Natural killer cell (primary cell): ENCODE data around the gene PGF. TPM values are rescaled to one million over a fixed set of nuclear protein-coding genes. Genes with fewer than 3 reads are reported as not detected.

Experiments used
- ATAC-seq, 3 donors: fragments of 150-1000 bp in 2 of 3; fragments of 200-7000 bp in 1 of 3; cut with Tn5 transposase; 1 replicate in 1 of 3; 2 replicates in 2 of 3; pipeline ENCODE4 v1.10.0; 2021; ENCODE audit warnings: mild to moderate bottlenecking in 2 of 3, moderate library complexity in 2 of 3
- DNase-seq, 2 donors: peaks; one replicate each; pipeline versions ENCODE4 v3.0.0 to v3.0.0-alpha.2; 2013 to 2021; ENCODE audit warnings: mixed read lengths in 1 of 2
- H3K27ac ChIP-seq: one replicate; pipeline ENCODE4 v1.5.1; 2013; ENCODE audit warnings: mild to moderate bottlenecking, low read length
- H3K27me3 ChIP-seq: one replicate; pipeline ENCODE4 v1.6.1; 2013; ENCODE audit warnings: low read length; ENCODE audit not compliant: control insufficient read depth, insufficient read depth
- H3K36me3 ChIP-seq: one replicate; pipeline ENCODE4 v1.6.1; 2013; ENCODE audit warnings: low read length; ENCODE audit not compliant: control insufficient read depth, insufficient read depth
- H3K4me1 ChIP-seq: one replicate; pipeline ENCODE4 v1.6.1; 2013; ENCODE audit warnings: low read length; ENCODE audit not compliant: control insufficient read depth, insufficient read depth
- H3K4me3 ChIP-seq: one replicate; pipeline ENCODE4 v1.5.1; 2013; ENCODE audit warnings: low read length
- H3K9me3 ChIP-seq: one replicate; pipeline ENCODE4 v1.6.1; 2013; ENCODE audit warnings: low read length; ENCODE audit not compliant: control insufficient read depth, insufficient read depth
- H3K27ac Mint-ChIP-seq, 2 donors: one replicate each; pipeline ENCODE4 v1.8.0; 2022; ENCODE audit warnings: mild to moderate bottlenecking in 2 of 2, mixed read lengths in 2 of 2, moderate library complexity in 1 of 2
- H3K27me3 Mint-ChIP-seq, 2 donors: one replicate each; pipeline ENCODE4 v1.8.0; 2022; ENCODE audit warnings: low read depth in 2 of 2, mixed read lengths in 2 of 2
- H3K36me3 Mint-ChIP-seq: one replicate; pipeline ENCODE4 v1.8.0; 2022; ENCODE audit warnings: mixed read lengths
- H3K4me1 Mint-ChIP-seq, 2 donors: one replicate each; pipeline ENCODE4 v1.8.0; 2022; ENCODE audit warnings: mixed read lengths in 2 of 2
- H3K4me3 Mint-ChIP-seq: one replicate; pipeline ENCODE4 v1.8.0; 2022; ENCODE audit warnings: mild to moderate bottlenecking, moderate library complexity, mixed read lengths
- H3K9me3 Mint-ChIP-seq, 2 donors: one replicate each; pipeline ENCODE4 v1.8.0; 2022; ENCODE audit warnings: mixed read lengths in 2 of 2
- WGBS: methylation state at CpG from one replicate; pipeline ENCODE4 v1.1.7; 2013; ENCODE audit warnings: missing lambda C conversion rate; ENCODE audit not compliant: insufficient coverage; 5-methylcytosine and 5-hydroxymethylcytosine counted together
- intact Hi-C: fragments of 100-400 bp; cut with micrococcal nuclease; formaldehyde crosslinking; loops from one replicate; pipeline ENCODE4 v1.14.2; 2022
- total RNA-seq, 4 donors: library from RNA; stranded (reverse); fragments of 120-200 nt in 1 of 4; gene quantifications; one replicate each; pipeline versions ENCODE4 v1.2.3 to v1.2.4, GENCODE V29; 2013 to 2022
- TF ChIP-seq, protein P1 (sequence below): fragments of 200-600 bp; IDR thresholded peaks from one replicate; pipeline ENCODE4 v1.8.0; 2022; ENCODE audit warnings: antibody characterized with exemption

PGF gene
- total RNA-seq, 3 donors from 2014 or later (not counting 1 experiment from before 2014, with no cell fraction given): 0.33 to 0.34 TPM; not detected in 1

DNA sequence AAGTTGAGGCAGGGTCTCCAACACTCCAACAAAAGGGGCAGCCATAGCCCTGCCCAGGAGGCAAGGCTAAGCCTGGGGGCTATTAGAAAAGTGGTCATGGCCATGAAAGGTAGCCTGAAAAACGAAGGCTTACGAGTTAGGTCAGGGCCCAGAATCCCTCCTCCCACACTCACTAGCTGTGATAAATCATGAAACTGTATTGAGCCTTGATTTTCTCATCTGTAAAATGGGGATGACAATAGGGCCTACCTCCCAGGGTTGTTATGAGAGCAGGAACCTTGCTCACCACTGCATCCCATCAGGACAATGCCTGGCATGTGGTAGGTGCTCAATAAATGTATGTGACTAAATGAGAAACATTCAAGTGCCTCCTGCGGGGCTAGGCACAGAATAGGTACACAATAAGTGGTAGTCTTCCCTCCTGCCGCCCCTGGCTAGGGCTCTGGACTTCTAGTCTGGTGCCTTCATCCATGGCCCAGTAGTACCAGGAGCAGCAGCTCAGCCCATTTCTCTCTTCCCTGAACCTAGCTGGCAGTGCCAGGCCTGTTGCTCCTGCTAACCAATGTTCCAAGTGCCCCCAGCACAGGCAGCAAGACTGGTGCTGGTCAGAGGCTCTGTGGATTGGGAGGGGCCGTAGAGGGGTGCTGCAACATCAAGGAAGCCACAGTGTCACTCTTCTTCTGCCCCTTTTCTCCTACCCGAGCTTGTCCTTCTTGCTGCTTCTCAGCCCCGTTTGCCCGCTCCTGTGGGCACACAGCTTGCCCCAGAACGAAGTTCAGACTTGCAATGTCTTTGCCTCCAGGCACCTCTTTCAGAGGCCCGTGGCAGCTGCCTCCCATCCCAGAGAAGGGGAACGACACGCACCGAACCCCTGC lies 7.8 kb downstream of the PGF start:
- Mint-ChIP-seq H3K36me3 (no peaks in the 10 kb centered on the region), H3K27me3 (no peaks in the 10 kb centered on the region), H3K4me1 (peaks cover 17 to 20% of the 10 kb centered on the region in 2 donors), H3K27ac (no peak overlapping the region), H3K9me3 (no peaks in the 10 kb centered on the region), H3K4me3 (no peak overlapping the region)
- H3K27me3 ChIP-seq: no peaks in the 10 kb centered on the region
- TF ChIP-seq, protein P1, sequence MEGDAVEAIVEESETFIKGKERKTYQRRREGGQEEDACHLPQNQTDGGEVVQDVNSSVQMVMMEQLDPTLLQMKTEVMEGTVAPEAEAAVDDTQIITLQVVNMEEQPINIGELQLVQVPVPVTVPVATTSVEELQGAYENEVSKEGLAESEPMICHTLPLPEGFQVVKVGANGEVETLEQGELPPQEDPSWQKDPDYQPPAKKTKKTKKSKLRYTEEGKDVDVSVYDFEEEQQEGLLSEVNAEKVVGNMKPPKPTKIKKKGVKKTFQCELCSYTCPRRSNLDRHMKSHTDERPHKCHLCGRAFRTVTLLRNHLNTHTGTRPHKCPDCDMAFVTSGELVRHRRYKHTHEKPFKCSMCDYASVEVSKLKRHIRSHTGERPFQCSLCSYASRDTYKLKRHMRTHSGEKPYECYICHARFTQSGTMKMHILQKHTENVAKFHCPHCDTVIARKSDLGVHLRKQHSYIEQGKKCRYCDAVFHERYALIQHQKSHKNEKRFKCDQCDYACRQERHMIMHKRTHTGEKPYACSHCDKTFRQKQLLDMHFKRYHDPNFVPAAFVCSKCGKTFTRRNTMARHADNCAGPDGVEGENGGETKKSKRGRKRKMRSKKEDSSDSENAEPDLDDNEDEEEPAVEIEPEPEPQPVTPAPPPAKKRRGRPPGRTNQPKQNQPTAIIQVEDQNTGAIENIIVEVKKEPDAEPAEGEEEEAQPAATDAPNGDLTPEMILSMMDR: no peak
- no peak overlapping the region for H3K27ac ChIP-seq
- intact Hi-C loops: loop anchor here (2.0 kb wide), 1 partner anchor 55 kb away; the partner anchor contains the start of gene EIF2B2
- 88% methylated on average over 12 of the region's 13 CpGs for WGBS
- no peaks in the 10 kb centered on the region for H3K9me3 ChIP-seq
- DNase-seq (no peak), ATAC-seq (no peak)
- H3K36me3 ChIP-seq: no peaks in the 10 kb centered on the region
- H3K4me1 ChIP-seq: peaks cover 15% of the 10 kb centered on the region
- no peak overlapping the region for H3K4me3 ChIP-seq

DNA sequence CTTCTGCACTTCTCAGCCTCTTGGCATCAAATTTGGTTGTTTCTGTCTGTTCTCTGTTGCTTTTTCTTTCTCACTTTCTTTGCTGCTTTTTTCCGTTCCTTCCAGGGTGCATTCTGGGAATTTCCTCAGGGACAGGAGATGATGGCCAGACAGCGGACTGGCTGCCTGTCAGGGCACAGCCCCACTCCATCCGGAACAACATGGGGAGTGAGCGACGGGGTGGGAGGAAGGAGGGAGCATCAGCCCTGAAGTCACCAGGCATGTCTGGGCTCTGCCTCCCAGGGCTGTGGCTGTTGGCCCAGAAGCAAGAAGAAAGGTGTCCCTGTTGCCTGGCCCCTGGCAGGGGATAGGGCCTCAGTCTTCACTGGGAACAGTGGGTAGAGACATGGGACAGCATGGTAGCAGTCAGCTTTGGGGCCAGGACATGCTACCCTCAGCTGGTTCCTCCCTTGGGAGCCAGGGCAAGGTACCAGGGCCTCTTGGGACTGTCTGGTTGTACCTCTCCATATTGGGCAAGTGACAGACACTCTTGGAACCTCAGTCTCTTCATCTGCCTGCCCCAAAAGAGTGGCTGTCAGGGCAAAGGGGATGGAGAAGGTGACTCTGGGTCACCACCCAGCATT lies 8.6 kb downstream of the PGF start:
- no peaks in the 10 kb centered on the region for H3K27me3 Mint-ChIP-seq
- Histone ChIP-seq H3K4me1 (peaks cover 23% of the 10 kb centered on the region), H3K27me3 (no peaks in the 10 kb centered on the region), H3K36me3 (no peaks in the 10 kb centered on the region), H3K4me3 (no peak overlapping the region), H3K9me3 (no peaks in the 10 kb centered on the region), H3K27ac (no peak overlapping the region)
- no peaks in the 10 kb centered on the region for H3K36me3 Mint-ChIP-seq
- no peak overlapping the region for H3K4me3 Mint-ChIP-seq
- no peaks in the 10 kb centered on the region for H3K9me3 Mint-ChIP-seq
- DNase-seq: no peak
- peak overlapping the region in 1 of 2 donors; percentile 84 for H3K27ac Mint-ChIP-seq
- WGBS: 54% methylated on average over 5 of the region's 5 CpGs
- H3K4me1 Mint-ChIP-seq: peaks cover 25 to 28% of the 10 kb centered on the region in 2 donors
- intact Hi-C loops: loop anchor here (1.0 to 2.0 kb wide), 2 partner anchors 56 to 142 kb away; partner anchors contain the start of gene EIF2B2
- no peak for ATAC-seq
- TF ChIP-seq, protein P1: peak; percentile 63

DNA sequence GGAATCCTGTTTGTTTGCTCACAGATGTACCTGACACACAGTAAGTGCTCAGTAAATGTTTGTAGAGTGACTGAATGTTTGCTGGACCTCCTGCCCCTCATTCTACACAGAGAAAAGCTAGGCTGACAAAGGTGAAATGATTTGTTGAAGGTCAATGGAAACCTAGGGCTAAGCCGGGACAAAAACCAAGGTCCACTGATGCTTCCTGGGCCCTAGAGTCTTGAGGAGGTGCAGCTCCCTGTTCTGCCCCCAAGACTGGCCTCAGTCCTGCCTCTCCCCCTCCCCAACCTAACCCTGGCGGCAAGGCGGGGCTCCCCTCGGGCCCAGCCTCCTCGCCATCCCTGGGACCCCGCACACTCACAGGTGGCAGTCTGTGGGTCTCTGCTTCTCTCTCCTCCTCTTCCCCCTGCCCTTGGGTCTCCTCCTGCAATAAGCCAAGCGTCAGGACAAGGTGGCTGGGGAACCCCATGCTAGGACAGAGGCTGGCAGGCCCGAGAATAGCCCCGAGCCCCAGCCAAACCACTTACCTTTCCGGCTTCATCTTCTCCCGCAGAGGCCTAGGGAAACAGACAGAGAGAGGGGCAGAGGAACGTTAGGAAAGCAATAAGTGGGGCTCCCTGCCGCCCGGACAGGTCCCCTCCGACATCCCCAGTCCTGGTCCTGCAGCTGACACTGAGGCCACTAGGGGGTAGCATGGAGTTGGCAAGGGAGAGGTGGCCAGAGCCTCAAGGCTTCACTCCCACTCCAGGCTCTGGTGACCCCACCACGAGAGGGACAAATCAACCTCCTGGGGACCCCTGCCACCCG lies 9.3 kb downstream of the PGF start:
- H3K9me3 ChIP-seq: no peaks in the 10 kb centered on the region
- Mint-ChIP-seq H3K4me3 (peak overlapping the region; percentile 64), H3K9me3 (no peaks in the 10 kb centered on the region), H3K27ac (peak overlapping the region; percentile 32 to 84), H3K27me3 (no peaks in the 10 kb centered on the region), H3K4me1 (peaks cover 33 to 35% of the 10 kb centered on the region in 2 donors), H3K36me3 (no peaks in the 10 kb centered on the region)
- H3K4me1 ChIP-seq: peaks cover 30% of the 10 kb centered on the region
- H3K36me3 ChIP-seq: no peaks in the 10 kb centered on the region
- WGBS: 45% methylated on average over 17 of the region's 17 CpGs
- H3K27me3 ChIP-seq: no peaks in the 10 kb centered on the region
- peak; percentile 78 to 88 (median 83) for ATAC-seq
- no peak overlapping the region for H3K27ac ChIP-seq
- intact Hi-C loops: loop anchor here (1.0 to 2.0 kb wide), 2 partner anchors 57 to 142 kb away; partner anchors contain the start of gene EIF2B2
- H3K4me3 ChIP-seq: no peak overlapping the region
- TF ChIP-seq, protein P1: peak; percentile 94
- DNase-seq: peak; percentile 68 to 87
